HepG2 (cell line): ENCODE measurements around the gene STX8. TPM values are rescaled to one million over a fixed set of nuclear protein-coding genes. Genes with fewer than 3 reads are reported as not detected.

Experiments used
- ATAC-seq: fragments of 200-7000 bp; cut with Tn5 transposase; 3 replicates; pipeline ENCODE4 v1.9.1; 2020; ENCODE audit warnings: mild to moderate bottlenecking, moderate library complexity
- BruUV-seq: library from RNA; stranded (reverse); fragments of 400-500 nt; replicated peaks from 2 replicates; lab custom pipeline; 2021; lab: Mats Ljungman, UMichigan
- CTCF ChIA-PET: fragments of 300-600 bp; formaldehyde crosslinking; extraction: SDS; loops from one replicate; lab custom pipeline; 2021; ENCODE audit warnings: low total read pairs, inconsistent platforms, low intra/inter-chr PET ratio; lab: Yijun Ruan, JAX
- POLR2A ChIA-PET: fragments of 350-600 bp; sonication (Branson Sonifier 250); formaldehyde crosslinking; loops from one replicate; lab custom pipeline; 2020; ENCODE audit warnings: antibody characterized with exemption, inconsistent platforms; lab: Yijun Ruan, JAX
- DNase-seq: peaks from one replicate; pipeline ENCODE4 v3.0.0-alpha.2; 2015; ENCODE audit warnings: low spot score
- FAIRE-seq: peaks from 3 replicates; lab custom pipeline; 2011; peaks lifted over from hg19 to GRCh38; lab: Jason Lieb, UNC
- H2AFZ ChIP-seq: one replicate; pipeline ENCODE4 v1.6.1; 2011; ENCODE audit warnings: low read length, inconsistent platforms
- H3K27ac ChIP-seq: fragments of 300-600 bp; 3 replicates; pipeline ENCODE4 v1.8.0; 2011; ENCODE audit warnings: mixed run types, mild to moderate bottlenecking, mixed read lengths, low read length, inconsistent platforms; ENCODE audit not compliant: insufficient read depth; ENCODE audit errors: extremely low read length
- H3K27me3 ChIP-seq, 2 experiments: fragments of 200-600 bp in 1 of 2; 2 replicates in 1 of 2; 3 replicates in 1 of 2; pipeline versions ENCODE4 v1.6.0 to v1.8.0; 2011; ENCODE audit warnings: low read length in 2 of 2, mild to moderate bottlenecking in 2 of 2, moderate library complexity in 2 of 2, inconsistent platforms in 1 of 2; ENCODE audit not compliant: insufficient read depth in 2 of 2, control insufficient read depth in 1 of 2
- H3K36me3 ChIP-seq, 2 experiments: fragments of 200-600 bp in 1 of 2; replicated peaks in 1 of 2; 2 replicates in 1 of 2; 3 replicates in 1 of 2; pipeline versions ENCODE4 v1.5.1 to v1.8.0; 2011; ENCODE audit warnings: low read length in 2 of 2, inconsistent platforms in 1 of 2; ENCODE audit not compliant: insufficient read depth in 2 of 2, control insufficient read depth in 1 of 2
- H3K4me1 ChIP-seq: 2 replicates; pipeline ENCODE4 v1.5.1; 2012; ENCODE audit warnings: low read length, inconsistent platforms; ENCODE audit not compliant: insufficient read depth
- H3K4me2 ChIP-seq: 2 replicates; pipeline ENCODE4 v1.6.0; 2011; ENCODE audit warnings: low read depth, low read length, inconsistent platforms
- H3K4me3 ChIP-seq, 3 experiments: fragments of 200-600 bp in 1 of 3; sonication (generic), shearing (Covaris generic) in 1 of 3; replicated peaks in 1 of 3; 2 replicates each; pipeline ENCODE4 v1.5.1; 2011 to 2016; ENCODE audit warnings: low read length in 3 of 3, inconsistent platforms in 2 of 3, low read depth in 2 of 3, mild to moderate bottlenecking in 2 of 3, control low read depth in 1 of 3, mixed read lengths in 1 of 3; ENCODE audit not compliant: insufficient read depth in 1 of 3
- H3K79me2 ChIP-seq: one replicate; pipeline ENCODE4 v1.6.1; 2011; ENCODE audit warnings: low read length, inconsistent platforms; ENCODE audit not compliant: insufficient read depth
- H3K9ac ChIP-seq: 2 replicates; pipeline ENCODE4 v1.6.0; 2011; ENCODE audit warnings: mild to moderate bottlenecking, low read depth, low read length, inconsistent platforms; ENCODE audit not compliant: insufficient read depth
- H3K9me3 ChIP-seq: 2 replicates; pipeline ENCODE4 v1.5.1; 2012; ENCODE audit warnings: mild to moderate bottlenecking, low read length
- H4K20me1 ChIP-seq: 2 replicates; pipeline ENCODE4 v1.6.0; 2011; ENCODE audit warnings: inconsistent platforms, mild to moderate bottlenecking, low read length, moderate library complexity; ENCODE audit not compliant: insufficient read depth
- ARNTL ChIP-seq: sonication (generic); formaldehyde crosslinking; IDR thresholded peaks from 2 replicates; pipeline ENCODE4 v1.4.0; 2020; ENCODE audit warnings: mild to moderate bottlenecking, missing genetic modification reagents
- BRCA1 ChIP-seq: sonication (generic); formaldehyde crosslinking; IDR thresholded peaks from 2 replicates; pipeline ENCODE4 v1.4.0; 2020; ENCODE audit warnings: missing genetic modification reagents
- EP300 ChIP-seq, 3 experiments: sonication (generic) in 1 of 3; formaldehyde crosslinking in 1 of 3; IDR thresholded peaks; 2 replicates each; pipeline versions ENCODE4 v1.5.1 to v1.6.1; 2011 to 2020; ENCODE audit warnings: low read depth in 2 of 3, low read length in 2 of 3, borderline replicate concordance in 1 of 3, improper control_type of control experiment in 1 of 3, mild to moderate bottlenecking in 1 of 3, missing genetic modification reagents in 1 of 3, moderate library complexity in 1 of 3
- FOXO1 ChIP-seq: sonication (generic); formaldehyde crosslinking; IDR thresholded peaks from 2 replicates; pipeline ENCODE4 v1.4.0; 2020; ENCODE audit warnings: missing genetic modification reagents
- GPN1 ChIP-seq: sonication (generic); formaldehyde crosslinking; IDR thresholded peaks from 2 replicates; pipeline ENCODE4 v1.5.1; 2020; ENCODE audit warnings: missing genetic modification reagents, borderline replicate concordance
- IKZF5 ChIP-seq: IDR thresholded peaks from 2 replicates; pipeline ENCODE4 v1.6.1; 2018; ENCODE audit warnings: missing genetic modification reagents, mild to moderate bottlenecking, missing compliant biosample characterization
- NFAT5 ChIP-seq: sonication (generic); formaldehyde crosslinking; IDR thresholded peaks from 2 replicates; pipeline ENCODE4 v1.4.0; 2020; ENCODE audit warnings: missing genetic modification reagents
- PHB2 ChIP-seq: fragments of 450-650 bp; IDR thresholded peaks from 2 replicates; pipeline ENCODE4 v1.6.1; 2018; ENCODE audit not compliant: partially characterized antibody
- SETDB1 ChIP-seq: sonication (generic); formaldehyde crosslinking; IDR thresholded peaks from 2 replicates; pipeline ENCODE4 v1.5.1; 2020; ENCODE audit warnings: missing genetic modification reagents, mild to moderate bottlenecking, borderline replicate concordance
- SMAD1 ChIP-seq: sonication (generic); formaldehyde crosslinking; IDR thresholded peaks from 2 replicates; pipeline ENCODE4 v1.4.0; 2020; ENCODE audit warnings: missing genetic modification reagents, low read depth, mild to moderate bottlenecking, borderline replicate concordance
- TIGD3 ChIP-seq: sonication (generic); formaldehyde crosslinking; IDR thresholded peaks from 2 replicates; pipeline ENCODE4 v1.5.1; 2020; ENCODE audit warnings: mild to moderate bottlenecking, missing genetic modification reagents, borderline replicate concordance
- ZBTB20 ChIP-seq: sonication (generic); formaldehyde crosslinking; IDR thresholded peaks from 2 replicates; pipeline ENCODE4 v1.8.1; 2023; ENCODE audit warnings: missing genetic modification reagents, low read depth, mild to moderate bottlenecking, borderline replicate concordance
- ZBTB38 ChIP-seq: sonication (generic); formaldehyde crosslinking; IDR thresholded peaks from 2 replicates; pipeline ENCODE4 v1.5.1; 2020; ENCODE audit warnings: mild to moderate bottlenecking, missing genetic modification reagents
- ZEB1 ChIP-seq: IDR thresholded peaks from 2 replicates; pipeline ENCODE4 v1.6.1; 2012; ENCODE audit warnings: mild to moderate bottlenecking, low read depth, inconsistent platforms; ENCODE audit not compliant: insufficient replicate concordance
- ZNF17 ChIP-seq: sonication (generic); formaldehyde crosslinking; IDR thresholded peaks from 2 replicates; pipeline ENCODE4 v1.5.0; 2020; ENCODE audit warnings: mild to moderate bottlenecking, missing genetic modification reagents
- ZNF350 ChIP-seq: sonication (generic); formaldehyde crosslinking; IDR thresholded peaks from 2 replicates; pipeline ENCODE4 v1.4.0; 2020; ENCODE audit warnings: mild to moderate bottlenecking, low read depth, missing genetic modification reagents, borderline replicate concordance
- ZNF652 ChIP-seq: IDR thresholded peaks from 2 replicates; pipeline ENCODE4 v1.6.1; 2016; ENCODE audit warnings: low read depth, borderline replicate concordance
- ZSCAN25 ChIP-seq: sonication (generic); formaldehyde crosslinking; IDR thresholded peaks from 2 replicates; pipeline ENCODE4 v1.8.0; 2022; ENCODE audit warnings: mild to moderate bottlenecking, missing genetic modification reagents
- ZSCAN30 ChIP-seq: sonication (generic); formaldehyde crosslinking; IDR thresholded peaks from 2 replicates; pipeline ENCODE4 v1.5.0; 2020; ENCODE audit warnings: mild to moderate bottlenecking, missing genetic modification reagents
- WGBS: methylation state at CpG from one replicate; pipeline ENCODE4 v1.1.6; 2017; ENCODE audit warnings: low lambda C conversion rate; 5-methylcytosine and 5-hydroxymethylcytosine counted together
- in situ Hi-C: cut with HindIII; loops from 2 replicates; pipeline ENCODE4 v1.10.0; 2017; ENCODE audit warnings: low pct_unique_long_range_greater_than_20kb; ENCODE audit not compliant: extremely low pct_ligation_motif_present
- intact Hi-C: fragments of 100-400 bp; cut with micrococcal nuclease; formaldehyde crosslinking; loops from one replicate; pipeline ENCODE4 v1.10.0; 2022; ENCODE audit not compliant: unreplicated experiment
- polyA plus RNA-seq, 8 experiments: library from polyadenylated mRNA; depleted of rRNA in 3 of 8; stranded (reverse) in 7 of 8; unstranded in 1 of 8; fragments of >200 nt; fragmentation: Illumina TruSeq in 4 of 8; extraction: Trizol in 4 of 8; gene quantifications; 2 replicates each; pipeline versions ENCODE4 v1.2.1 to v1.2.3, GENCODE V29; 2011 to 2016; ENCODE audit warnings: low read depth in 4 of 8, missing spikeins in 1 of 8, mixed read lengths in 1 of 8; ENCODE audit not compliant: insufficient read depth in 1 of 8
- total RNA-seq, 5 experiments: library from RNA; depleted of rRNA; stranded (reverse); fragments of >200 nt; fragmentation: Illumina TruSeq; extraction: Trizol; gene quantifications; 2 replicates each; pipeline ENCODE4 v1.2.3, GENCODE V29; 2016; ENCODE audit warnings: low read depth in 1 of 5

Gene STX8
- total and polyA plus RNA-seq, 2 of the 13 experiments (the other 11 are each of a cell fraction or from before 2014, with no cell fraction given) = 36.4 to 53.6 TPM

GRCh38 chr17:9224485-9224884, 351.1 kb downstream of the STX8 start:
- BruUV-seq = no TSS peak
- Histone ChIP-seq H3K4me2 (no peak overlapping the region), H3K4me3 (no peak overlapping the region), H3K36me3 (no peaks in the 10 kb centered on the region), H3K4me1 (no peaks in the 10 kb centered on the region), H3K27ac (no peak overlapping the region), H3K9me3 (no peaks in the 10 kb centered on the region), H4K20me1 (no peaks in the 10 kb centered on the region), H3K9ac (no peak overlapping the region), H2AFZ (no peak overlapping the region), H3K27me3 (peaks cover 8 to 54% of the 10 kb centered on the region in 2 experiments; a peak in 4 of 5 replicates), H3K79me2 (no peaks in the 10 kb centered on the region)
- ChIA-PET CTCF (no interaction called here), POLR2A (no interaction called here)
- in situ Hi-C loops = no loop called here
- ATAC-seq (no peak), DNase-seq (no peak), FAIRE-seq (no peak)
- intact Hi-C loops = no loop called here
- 56% methylated on average over 5 of the region's 7 CpGs for WGBS
- TF ChIP-seq ZNF350 (CRISPR knock-in tag) (no peak), ZBTB20 (CRISPR knock-in tag) (no peak), ZBTB38 (no peak), SETDB1 (CRISPR knock-in tag) (no peak), NFAT5 (CRISPR knock-in tag) (no peak), ZSCAN30 (CRISPR knock-in tag) (no peak), ARNTL (no peak), PHB2 (no peak), EP300 (IDR thresholded peaks at IDR 0.05; ENCODE audit: low read depth in 2 of 2, low read length in 2 of 2) (no peak), EP300 (CRISPR knock-in tag; IDR thresholded peaks at IDR 0.05; ENCODE audit: borderline replicate concordance) (no peak), ZEB1 (no peak), TIGD3 (no peak), ZNF17 (no peak), ZNF652 (CRISPR knock-in tag) (no peak), FOXO1 (CRISPR knock-in tag) (no peak), BRCA1 (no peak), IKZF5 (no peak), SMAD1 (CRISPR knock-in tag) (no peak), ZSCAN25 (CRISPR knock-in tag) (no peak), GPN1 (CRISPR knock-in tag) (no peak)
